Muscle of arm (tissue), 12 donors: ENCODE results near the gene SEMA4D. TPM values are rescaled to one million over a fixed set of nuclear protein-coding genes. Genes with fewer than 3 reads are reported as not detected.

ENCODE experiments used
- DNase-seq: peaks from one replicate; pipeline ENCODE4 v3.0.0-alpha.2; 2013
- polyA plus RNA-seq, 12 donors: library from polyadenylated mRNA; unstranded; fragments of 120-200 nt; gene quantifications; one replicate each; pipeline ENCODE4 v1.2.1, GENCODE V29; 2013; ENCODE audit not compliant: insufficient read length in 12 of 12

Gene SEMA4D
- polyA plus RNA-seq, 12 donors = 12.7 to 36.6 (median 23.6) TPM; not detected in 1

DNA sequence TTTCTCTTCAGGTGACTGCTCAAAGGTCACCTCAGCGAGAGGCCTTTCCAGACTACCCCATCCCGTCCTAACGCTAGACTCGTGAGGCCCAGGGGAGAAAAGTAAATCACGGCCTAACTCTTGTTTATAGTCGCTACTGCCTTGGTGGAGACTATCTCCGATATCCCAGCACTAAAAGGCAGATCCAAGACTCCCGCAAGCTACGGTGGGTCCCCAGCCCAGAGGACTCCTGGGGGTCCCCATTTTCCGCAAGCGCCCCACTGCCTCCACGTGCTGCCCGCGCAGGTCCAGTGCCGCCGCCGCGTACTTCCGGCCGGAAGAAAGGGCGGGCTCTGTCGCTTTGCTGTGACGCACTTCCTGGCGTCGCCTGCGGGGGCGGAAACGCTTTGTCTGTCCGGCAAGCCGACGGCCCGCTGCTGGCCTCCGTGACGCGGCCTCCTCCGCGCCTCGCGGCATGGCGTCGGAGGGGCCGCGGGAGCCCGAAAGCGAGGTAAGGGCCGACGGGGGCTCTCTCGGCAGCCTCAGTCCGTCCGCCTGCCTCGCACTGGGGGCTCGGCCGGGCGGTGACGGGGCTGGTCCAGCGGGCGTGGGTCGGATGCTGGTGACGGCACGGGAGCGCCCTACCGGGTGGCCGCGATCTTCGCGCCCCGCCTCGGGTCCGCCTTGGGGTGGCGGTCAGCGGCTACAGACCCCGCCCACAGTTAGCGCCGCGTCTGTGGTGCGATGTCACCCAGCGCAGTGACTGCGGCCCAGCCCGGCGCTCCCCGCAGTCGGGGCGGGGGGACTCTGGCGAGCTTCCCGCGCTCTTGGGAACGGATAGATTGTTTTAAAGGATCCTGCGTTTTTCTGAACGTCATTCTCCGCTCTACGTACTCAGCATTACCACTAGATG, 179.5 kb downstream of the SEMA4D start, which contains the start of gene SECISBP2:
Gene SECISBP2, plus strand, starts transcription at position 378 of the 892 bp plus-strand sequence. Its CDS starts 77 bp downstream, at position 455.
- peak; percentile 98 for DNase-seq

DNA sequence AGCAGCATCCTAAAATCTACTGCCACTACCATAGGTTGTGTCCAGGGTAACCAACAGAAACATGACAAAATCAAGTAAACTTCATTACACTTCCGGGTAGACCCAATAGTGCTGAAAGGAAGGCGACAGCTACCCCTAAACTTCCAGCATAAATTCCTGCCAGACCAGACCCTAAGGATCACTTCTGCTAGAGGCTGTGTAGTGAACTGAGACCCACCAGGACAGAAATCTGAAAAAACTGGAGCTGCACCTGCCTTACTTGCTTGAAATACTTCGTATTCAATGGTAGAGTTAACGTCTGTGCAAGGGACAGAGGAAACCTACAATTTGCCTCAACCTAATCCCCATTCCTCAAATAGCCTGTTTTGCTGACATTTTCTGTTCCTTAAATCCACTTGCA, 180.6 kb downstream of the SEMA4D start:
- DNase-seq = no peak

GRCh38 chr9:89315482-89315881, 182.4 kb downstream of the SEMA4D start:
- DNase-seq = no peak

DNA sequence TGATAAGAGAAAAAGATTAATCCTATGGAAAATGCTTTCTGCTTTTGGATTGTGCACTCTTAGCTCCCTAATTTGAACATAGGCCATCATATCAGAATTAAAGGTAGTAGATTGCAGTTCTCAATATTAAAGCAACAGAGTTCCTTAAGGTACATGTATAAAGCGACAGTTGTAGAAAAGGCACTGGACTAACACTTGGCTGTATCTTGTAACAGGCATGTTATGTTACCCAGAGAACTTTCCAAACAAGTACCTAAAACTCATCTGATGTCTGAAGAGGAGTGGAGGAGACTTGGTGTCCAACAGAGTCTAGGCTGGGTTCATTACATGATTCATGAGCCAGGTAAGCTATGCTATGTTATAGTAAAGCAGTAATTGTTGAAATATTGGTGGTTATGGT, 183.0 kb downstream of the SEMA4D start:
- DNase-seq = no peak

DNA sequence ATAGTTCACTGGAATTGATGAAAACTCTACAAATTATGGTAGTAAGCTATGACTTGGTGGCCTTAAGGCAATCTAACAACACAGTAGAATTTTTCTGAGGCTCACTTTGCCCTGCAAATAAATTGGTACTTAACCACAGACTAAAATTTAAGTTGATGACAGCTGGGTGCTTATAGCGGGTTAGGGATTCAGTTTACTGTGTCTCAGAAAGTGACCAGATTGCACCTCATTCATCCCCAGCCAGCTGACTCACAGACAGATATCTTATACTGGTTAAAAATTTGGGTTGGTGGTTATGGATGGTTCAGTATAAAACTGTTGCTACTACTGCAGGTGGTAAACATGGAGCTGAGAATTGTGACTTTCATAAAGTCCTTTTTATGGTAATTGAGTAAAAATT, 184.1 kb downstream of the SEMA4D start:
- no peak for DNase-seq

DNA sequence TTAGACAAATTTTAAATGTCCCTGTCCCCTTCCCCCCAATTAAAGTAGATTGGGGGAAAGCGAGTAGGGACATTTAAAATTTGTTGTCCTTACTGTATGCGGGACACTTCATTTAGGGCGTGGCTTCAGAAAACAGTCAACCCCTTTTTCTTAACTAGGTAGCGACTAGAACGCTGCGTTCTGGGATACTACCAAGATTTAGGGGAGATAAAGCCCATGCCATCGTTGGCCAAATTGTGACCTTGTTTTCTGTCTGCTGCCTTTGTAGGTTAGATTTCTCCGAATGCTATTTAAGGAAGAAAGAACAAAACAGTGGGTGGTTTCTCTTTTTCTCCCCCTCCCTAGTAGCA, 185.7 kb downstream of the SEMA4D start:
- peak; percentile 17 for DNase-seq

GRCh38 chr9:89311346-89312221, 186.3 kb downstream of the SEMA4D start:
- DNase-seq = peak; percentile 12

Other genes starting within 250 kb of the SEMA4D start
- 10 to 100 TPM in 11 of 12 donors, not detected in 1; 22.8 to 63.7 (median 33.8) TPM for gene CKS2, start 186.9 kb downstream of the SEMA4D start, polyA plus RNA-seq
- 10 to 100 TPM in 11 of 12 donors, not detected in 1; 32.3 to 68.2 (median 45.0) TPM for gene SECISBP2, start 179.6 kb downstream of the SEMA4D start, polyA plus RNA-seq
- gene GADD45G, start 106.9 kb upstream of the SEMA4D start, polyA plus RNA-seq = 10 to 100 TPM in 2 of 12 donors, 1 to 10 TPM in 9, not detected in 1; 4.9 to 18.5 (median 7.5) TPM